ENCODE measurements around the gene GPI.
"Not testable (repeated sequence)": the region's sequence is repeated elsewhere in the genome, so short reads cannot be mapped to it uniquely, and the experiment has no call there.

The GPI gene

GRCh38 chr19:34364830-34365462 is at the start of gene GPI:
Gene GPI (plus strand): TSS chr19:34365196. CDS start chr19:34365267, 71 bp downstream.
- in situ Hi-C loops (cut with MboI; ENCODE audit: low sequenced_read_pairs) = no loop called here

- in situ Hi-C loops (cut with MboI; ENCODE audit: low sequenced_read_pairs) = no loop called here
Measured at GRCh38 chr19:34316247-34316646, 48.7 kb upstream of the GPI start.

GRCh38 chr19:34316741-34317301 is 48.2 kb upstream of the GPI start:
- in situ Hi-C loops (cut with MboI; ENCODE audit: low sequenced_read_pairs) = no loop called here

- in situ Hi-C loops (cut with MboI; ENCODE audit: low sequenced_read_pairs) = no loop called here
Measured at GRCh38 chr19:34317311-34317927, 47.6 kb upstream of the GPI start.

- in situ Hi-C loops (cut with MboI; ENCODE audit: low sequenced_read_pairs) = no loop called here
Measured at GRCh38 chr19:34319230-34319585, 45.8 kb upstream of the GPI start.

- in situ Hi-C loops (cut with MboI; ENCODE audit: low sequenced_read_pairs) = no loop called here
Measured at GRCh38 chr19:34319785-34320184, 45.2 kb upstream of the GPI start.

GRCh38 chr19:34320277-34320676 is 44.7 kb upstream of the GPI start:
- in situ Hi-C loops (cut with MboI; ENCODE audit: low sequenced_read_pairs) = no loop called here

- in situ Hi-C loops (cut with MboI; ENCODE audit: low sequenced_read_pairs) = no loop called here
Measured at GRCh38 chr19:34321735-34322134, 43.3 kb upstream of the GPI start.

- in situ Hi-C loops (cut with MboI; ENCODE audit: low sequenced_read_pairs) = no loop called here
Measured at GRCh38 chr19:34323433-34324204, 41.4 kb upstream of the GPI start.

- in situ Hi-C loops (cut with MboI; ENCODE audit: low sequenced_read_pairs) = no loop called here
Measured at GRCh38 chr19:34324320-34324719, 40.7 kb upstream of the GPI start.

- in situ Hi-C loops (cut with MboI; ENCODE audit: low sequenced_read_pairs) = no loop called here
Measured at GRCh38 chr19:34325181-34325580, 39.8 kb upstream of the GPI start.

- in situ Hi-C loops (cut with MboI; ENCODE audit: low sequenced_read_pairs) = no loop called here
Measured at GRCh38 chr19:34325981-34326787, 38.8 kb upstream of the GPI start.

GRCh38 chr19:34327851-34328250 is 37.1 kb upstream of the GPI start:
- in situ Hi-C loops (cut with MboI; ENCODE audit: low sequenced_read_pairs) = no loop called here

GRCh38 chr19:34328982-34329381 is 36.0 kb upstream of the GPI start:
- in situ Hi-C loops (cut with MboI; ENCODE audit: low sequenced_read_pairs) = no loop called here

GRCh38 chr19:34330116-34330515 is 34.9 kb upstream of the GPI start:
- in situ Hi-C loops (cut with MboI; ENCODE audit: low sequenced_read_pairs) = no loop called here

GRCh38 chr19:34330596-34330995 is 34.4 kb upstream of the GPI start:
- in situ Hi-C loops (cut with MboI; ENCODE audit: low sequenced_read_pairs) = not testable (repeated sequence)

GRCh38 chr19:34331596-34331995 is 33.4 kb upstream of the GPI start:
- in situ Hi-C loops (cut with MboI; ENCODE audit: low sequenced_read_pairs) = not testable (repeated sequence)

GRCh38 chr19:34332027-34332760 is 32.8 kb upstream of the GPI start:
- in situ Hi-C loops (cut with MboI; ENCODE audit: low sequenced_read_pairs) = no loop called here

GRCh38 chr19:34335914-34336313 is 29.1 kb upstream of the GPI start:
- in situ Hi-C loops (cut with MboI; ENCODE audit: low sequenced_read_pairs) = no loop called here

- in situ Hi-C loops (cut with MboI; ENCODE audit: low sequenced_read_pairs) = no loop called here
Measured at GRCh38 chr19:34336781-34337271, 28.2 kb upstream of the GPI start.

Data from HL-60/S4 treated with phorbol 12-myristate 13-acetate at 8.2 ng/mL for 4 days and 3 days (cell line).